HG03354 (cell line): ENCODE results near the gene SKP1.
"Not testable (repeated sequence)": the region's sequence is repeated elsewhere in the genome, so short reads cannot be mapped to it uniquely, and the experiment has no call there.

Experiments used
- ATAC-seq: cut with Tn5 transposase; IDR thresholded peaks from one replicate; pipeline ENCODE4 v1.9.1; 2021; ENCODE audit warnings: mild to moderate bottlenecking; ENCODE audit not compliant: unreplicated experiment, poor library complexity, severe bottlenecking

SKP1 gene

DNA sequence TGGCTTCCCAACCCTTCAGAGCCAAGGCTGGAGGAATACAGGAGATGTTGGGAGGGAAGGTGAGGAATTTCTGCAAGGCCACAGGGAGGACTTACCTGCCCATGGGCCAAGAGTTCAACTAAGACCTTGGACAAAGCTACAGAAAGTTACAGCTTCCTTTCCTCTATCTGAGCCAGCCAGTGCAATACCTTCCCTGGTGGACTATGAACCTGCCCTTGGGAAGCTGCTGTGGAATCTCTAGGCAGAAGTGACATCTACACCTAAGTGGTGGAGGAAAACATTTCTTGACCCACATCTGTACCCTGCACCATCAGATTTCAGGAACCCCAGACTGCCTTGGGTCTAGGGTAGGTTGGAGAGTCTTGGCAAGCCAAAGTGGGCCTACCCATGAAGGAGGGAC lies 6.7 kb upstream of the SKP1 start:
- no peak for ATAC-seq

DNA sequence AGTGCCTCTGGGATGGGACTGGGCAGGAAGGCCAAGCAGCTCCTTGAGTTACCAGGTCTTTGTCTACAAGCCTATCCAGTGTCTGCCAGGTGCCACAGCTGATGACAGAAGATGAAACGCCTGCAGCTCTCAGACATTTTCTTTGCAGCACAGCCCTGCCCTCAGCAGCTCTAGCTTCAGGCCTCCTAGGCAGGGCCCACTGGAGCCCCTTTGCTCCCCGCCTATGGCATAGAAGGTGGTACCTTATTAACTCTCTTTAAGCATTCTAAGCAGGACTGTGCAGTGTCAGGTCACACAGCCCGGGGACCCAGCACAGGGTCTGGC lies 1.3 kb upstream of the SKP1 start:
- ATAC-seq = no peak

DNA sequence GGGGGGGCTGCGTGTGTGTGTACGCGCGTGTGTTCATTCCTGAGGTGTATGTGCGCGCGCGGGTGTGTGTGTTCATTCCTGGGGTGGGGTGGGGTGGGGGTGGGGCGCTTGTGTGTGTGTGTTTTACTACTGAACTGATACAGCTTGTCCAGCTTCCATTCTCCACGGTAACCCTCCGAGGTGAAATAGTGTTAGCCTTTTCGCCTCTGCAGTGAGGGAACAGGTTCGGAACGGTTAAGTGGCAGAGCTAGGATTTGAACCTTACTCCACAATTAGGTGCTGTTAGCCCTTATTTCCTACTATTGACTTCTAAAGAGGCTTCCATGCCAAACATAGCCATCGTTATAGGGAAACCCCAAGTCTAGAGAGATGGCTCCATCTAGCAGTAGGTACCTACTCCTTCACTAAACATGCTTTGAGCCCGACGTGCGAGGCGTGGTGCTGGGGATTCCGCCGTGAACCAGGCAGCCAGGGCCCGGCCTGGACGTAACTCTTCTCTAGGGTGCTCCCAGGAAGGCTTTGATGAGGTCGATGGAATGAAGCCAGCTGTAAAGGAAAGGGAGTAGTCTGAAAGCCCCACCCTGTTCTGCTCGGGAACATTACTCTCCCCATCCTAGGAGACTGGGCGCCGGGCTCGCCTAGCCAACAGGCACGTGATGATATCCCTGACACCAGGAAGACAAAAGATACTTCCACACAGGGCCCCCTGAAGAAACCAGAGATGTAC lies 782 bp upstream of the SKP1 start:
- no peak for ATAC-seq

DNA sequence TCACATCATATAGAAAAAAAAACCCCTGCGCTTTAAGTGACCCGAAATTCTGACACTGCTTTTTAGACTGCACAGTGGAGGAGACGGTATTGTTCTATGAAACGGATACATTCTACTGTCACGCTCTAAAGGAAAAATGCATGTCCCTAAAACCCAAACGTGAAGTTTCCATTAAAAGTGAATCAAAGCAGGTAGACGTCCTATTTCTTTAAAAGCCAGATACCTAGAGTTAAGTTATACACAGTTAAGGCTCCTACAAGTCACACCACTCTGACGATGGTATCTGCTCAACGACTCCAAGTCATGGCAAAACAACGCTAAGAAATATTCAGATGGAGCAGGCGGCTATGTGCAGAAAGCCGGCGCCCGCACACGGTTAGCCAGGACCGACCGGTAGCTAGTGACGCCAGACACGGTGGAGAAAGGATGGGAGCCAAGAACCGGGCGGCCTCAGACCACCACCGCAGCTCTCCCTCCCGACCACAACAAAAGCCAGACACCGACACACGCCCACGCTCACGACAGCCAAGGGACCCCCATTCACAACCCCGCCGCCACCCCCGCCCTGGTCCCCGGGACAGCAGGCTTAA lies 734 bp downstream of the SKP1 start:
- no peak for ATAC-seq

DNA sequence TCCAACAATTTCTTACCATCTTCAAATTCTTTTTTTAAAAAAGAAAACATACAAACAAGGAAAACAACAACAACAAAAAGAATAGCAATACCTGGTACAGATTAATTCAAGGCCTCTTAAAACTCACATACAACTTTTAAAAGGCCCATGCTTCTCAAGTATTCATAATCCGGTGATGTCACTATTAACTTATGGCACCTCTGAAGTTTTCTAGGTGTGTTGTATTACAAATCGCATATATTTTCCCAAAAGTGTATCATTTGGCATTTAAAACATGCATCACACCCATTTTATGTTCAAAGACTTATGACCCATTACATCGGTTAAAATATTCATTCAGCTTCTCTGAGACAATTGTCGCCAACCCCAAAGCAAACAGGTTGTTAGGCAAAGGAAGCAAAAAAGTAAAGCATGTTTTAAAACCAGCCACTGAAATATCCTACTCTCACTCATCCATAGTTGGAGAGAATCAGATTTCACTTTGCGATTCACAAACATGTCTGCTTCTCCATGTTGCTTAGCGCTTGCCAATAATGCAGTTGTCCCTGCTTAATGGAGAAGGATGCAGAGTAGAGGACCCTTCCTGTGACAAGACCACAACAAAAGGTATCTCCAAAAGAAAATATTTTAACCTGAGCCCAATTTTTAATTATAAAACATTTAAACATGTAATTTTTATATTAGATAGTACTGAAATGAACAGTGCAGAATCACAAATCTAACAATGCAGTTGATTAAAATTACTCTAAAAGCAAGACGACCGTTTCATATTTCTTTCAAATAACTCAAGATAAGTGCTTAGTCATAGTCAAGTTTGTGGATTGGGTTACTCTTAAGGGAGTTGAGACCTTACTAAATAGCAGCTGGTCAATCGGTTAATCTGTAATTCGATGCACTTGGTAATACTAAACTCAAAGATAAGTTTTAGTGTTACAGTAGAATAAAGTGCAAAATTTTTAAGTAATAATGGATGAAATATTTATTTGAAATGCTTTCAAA lies 1.6 kb downstream of the SKP1 start:
- no peak for ATAC-seq

DNA sequence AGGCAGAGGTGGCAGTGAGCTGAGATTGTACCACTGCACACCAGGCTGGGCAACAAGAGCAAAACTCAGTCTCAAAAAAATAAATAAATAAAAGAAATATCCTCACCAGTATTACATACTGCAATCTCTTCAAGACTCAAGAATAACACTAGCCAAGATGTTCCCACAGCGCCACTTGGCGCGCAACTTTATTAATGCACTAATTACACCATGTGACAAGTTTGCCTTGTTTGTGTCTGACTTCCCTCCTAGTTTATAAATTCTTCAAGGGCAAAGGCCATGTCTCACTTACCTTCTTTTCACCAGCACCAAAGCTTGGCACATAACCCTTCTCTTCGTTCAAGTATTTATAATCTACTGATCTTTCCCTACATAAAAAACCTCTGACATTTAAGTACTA lies 4.8 kb downstream of the SKP1 start:
- ATAC-seq = no peak

DNA sequence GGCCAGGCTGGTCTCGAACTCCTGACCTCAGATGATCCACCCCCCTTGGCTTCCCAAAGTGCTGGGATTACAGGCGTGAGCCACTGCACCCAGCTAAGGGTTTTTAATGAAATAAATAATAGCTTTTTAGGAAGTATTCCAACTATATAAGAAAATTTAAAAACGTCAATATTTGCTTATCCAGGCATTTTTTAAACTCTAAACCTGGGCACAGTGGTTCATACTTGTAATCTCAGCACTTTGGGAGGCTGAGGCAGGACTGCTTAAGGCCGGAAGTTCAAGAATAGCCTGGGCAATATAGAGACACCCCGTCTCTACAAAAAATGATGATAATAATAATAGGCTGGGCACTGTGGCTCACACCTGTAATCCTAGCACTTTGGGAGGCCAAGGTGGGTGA lies 14.2 kb downstream of the SKP1 start:
- no peak for ATAC-seq

DNA sequence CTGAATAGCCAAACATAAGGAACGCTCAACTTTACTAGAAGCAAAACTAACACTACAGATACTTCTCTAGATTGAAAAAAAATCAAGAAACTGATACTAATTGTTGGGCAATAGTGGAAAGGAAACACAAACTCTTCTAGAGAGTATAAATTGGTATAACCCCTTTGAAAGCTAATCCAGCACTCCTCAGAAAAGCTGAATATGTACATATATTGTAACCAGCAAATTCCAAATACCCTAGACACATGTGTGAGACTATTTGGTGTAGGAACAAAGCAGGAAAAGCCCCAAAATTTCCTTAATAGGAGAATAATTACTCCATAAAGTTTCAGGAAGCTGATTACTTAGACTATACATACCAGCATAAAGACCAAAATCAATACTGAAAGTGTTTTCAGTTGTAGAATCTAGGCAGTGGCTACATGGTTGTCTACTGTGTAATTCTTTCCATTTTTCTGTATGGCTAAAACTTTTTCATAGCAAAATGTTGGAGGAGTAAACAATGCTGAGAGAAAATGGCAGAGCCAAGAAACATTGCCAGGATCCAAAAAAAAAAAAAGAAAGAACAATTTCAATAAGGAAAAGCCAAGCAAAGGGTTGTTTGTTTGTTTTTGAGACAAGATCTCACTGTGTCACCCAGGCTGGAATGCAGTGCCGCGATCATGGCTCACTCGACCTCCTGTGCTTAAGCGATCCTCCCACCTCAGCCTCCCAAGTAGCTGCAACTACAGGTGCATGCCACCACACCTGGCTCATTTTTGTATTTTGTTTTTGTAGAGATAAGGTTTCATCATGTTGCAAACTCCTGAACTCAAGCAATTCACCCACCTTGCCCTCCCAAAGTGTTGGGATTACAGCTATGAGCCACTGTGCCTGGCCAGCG lies 15.0 kb downstream of the SKP1 start:
- no peak for ATAC-seq

DNA sequence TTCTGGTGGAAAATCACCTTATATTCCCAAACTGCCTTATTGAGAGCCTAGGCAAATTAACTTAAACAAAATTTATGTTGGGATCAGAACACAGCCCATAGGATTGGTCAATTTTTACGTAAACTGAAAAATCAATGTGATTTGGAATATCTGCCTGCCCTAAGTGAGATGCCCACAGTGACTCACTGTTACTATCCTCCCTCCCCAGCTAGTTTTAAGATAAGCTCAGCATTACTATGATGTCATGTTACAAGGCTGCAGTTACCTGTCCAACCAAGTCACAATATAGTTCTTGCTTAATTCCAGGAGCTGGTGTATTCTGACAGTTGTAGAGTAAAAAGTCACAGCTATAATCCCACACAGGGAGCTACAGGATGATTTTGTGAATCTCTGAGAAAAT lies 23.1 kb downstream of the SKP1 start:
- no peak for ATAC-seq

DNA sequence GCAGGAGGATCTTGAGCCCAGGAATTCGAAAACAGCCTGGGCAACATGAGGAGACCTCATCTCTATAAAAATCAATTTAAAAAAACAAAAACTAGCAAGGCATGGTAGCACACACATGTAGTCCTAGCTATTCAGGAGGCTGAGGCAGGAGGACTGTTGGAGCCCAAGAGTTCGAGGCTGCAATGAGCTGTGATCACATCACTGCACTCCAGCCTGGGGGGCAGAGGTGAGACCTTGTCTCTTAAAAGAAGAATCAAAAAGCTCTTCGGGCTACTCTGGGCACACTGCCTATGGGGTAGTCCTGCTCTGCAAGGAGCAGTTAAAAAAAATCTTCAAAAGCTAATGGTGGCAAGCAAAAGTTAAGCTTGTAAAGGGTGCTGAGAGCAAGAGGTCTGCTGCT lies 23.5 kb downstream of the SKP1 start:
- ATAC-seq = no peak

DNA sequence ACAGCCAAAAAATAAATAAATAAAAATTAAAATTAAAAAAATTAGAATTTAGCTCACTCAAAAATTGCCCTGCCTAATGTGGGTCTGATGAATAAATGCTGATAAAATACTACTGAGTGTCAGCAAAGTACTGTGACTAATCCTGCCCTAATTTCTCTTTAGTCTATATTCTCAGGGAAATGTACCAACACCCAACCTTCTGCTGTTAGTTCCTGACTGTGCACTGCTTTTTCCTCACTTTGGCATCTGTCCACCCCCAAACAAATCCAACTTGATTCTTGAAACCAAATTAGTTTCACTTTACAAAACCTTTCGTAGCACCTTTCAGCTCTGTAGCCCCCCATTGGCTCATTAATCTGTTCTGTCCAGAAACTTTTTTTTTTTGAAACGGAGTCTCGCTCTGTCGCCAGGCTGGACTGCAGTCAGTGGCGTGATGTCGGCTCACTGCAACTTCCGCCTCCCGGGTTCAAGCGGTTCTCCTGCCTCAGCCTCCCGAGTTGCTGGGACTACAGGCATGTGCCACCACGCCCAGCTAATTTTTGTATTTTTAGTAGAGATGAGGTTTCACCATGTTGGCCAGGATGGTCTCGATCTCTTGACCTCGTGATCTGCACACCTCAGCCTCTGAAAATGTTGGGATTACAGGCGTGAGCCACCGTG lies 24.4 kb downstream of the SKP1 start:
- not testable (repeated sequence) for ATAC-seq

DNA sequence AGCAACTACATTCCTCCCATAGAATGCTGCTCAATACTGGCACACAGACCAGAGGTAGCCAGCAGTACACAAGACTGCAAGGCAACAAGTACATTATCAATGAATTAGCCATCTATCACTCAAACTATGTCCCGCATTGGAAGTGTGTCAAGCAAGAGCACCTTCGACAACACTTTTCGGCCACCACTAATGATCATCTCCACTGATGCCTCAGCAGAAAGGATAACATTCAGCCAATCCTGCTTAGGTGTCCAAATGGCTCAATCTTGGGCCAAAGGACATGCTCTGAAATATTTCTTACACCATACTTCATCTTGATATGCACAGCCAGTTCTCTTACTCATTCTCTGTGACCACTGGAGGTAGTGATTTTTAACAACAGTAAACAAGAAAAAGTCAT lies 25.0 kb downstream of the SKP1 start:
- no peak for ATAC-seq

DNA sequence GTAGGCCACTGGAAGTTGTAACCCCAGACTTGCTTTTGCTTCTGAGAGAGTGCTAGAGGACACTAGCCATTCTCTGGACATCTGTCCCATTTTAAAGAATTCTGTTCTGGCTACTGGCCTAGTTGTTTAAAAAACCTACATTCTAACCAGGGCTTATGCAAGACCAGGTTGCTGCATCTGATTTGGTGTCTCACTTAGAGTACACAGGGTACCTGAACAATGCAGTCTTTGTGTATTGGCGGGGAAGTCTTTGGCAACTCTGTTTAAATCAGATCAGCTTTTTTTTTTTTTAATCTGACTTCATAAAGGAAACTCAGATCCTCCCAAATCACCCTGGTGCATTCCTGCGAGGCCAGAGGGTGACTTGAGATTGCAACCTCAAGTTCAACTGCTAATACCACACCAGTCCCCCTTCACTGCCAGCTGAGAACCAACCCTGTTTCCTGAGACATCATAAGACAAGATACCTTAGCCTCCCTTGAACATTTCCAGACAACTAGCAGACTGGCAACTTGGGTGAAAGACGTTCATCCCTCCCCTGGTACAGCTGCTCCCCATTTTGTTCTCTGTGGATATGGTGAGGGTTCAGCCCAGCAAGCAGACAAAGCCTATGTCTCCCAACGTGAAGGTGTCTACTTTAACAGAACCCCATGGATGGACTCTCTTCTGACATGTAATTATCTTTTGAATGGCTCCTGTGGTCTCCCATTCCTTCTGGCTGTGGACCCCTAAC lies 27.0 kb downstream of the SKP1 start:
- ATAC-seq = no peak

DNA sequence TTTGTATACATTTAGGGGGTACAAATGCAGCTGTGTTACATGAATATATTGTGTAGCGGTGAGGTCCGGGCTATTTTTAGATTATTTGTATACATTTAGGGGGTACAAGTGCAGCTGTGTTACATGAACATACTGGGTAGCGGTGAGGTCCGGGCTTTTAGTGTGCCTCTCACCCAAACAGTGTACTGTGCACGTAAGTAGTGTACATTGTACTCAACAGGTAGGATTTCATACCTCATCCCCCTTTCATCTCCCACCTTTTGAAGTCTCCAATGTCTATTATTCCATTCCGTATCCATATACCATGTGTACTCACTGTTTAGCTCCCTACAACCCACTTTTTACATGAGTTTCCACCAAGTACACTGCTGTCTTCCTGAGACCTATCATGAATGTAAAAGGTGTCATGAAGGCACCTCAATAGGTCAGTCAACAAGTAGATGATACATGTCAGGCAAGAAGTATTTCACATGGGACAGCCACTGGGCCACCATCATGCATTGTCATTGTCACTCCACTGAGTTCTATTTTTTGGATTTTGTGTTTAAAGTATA lies 27.7 kb downstream of the SKP1 start:
- no peak for ATAC-seq

DNA sequence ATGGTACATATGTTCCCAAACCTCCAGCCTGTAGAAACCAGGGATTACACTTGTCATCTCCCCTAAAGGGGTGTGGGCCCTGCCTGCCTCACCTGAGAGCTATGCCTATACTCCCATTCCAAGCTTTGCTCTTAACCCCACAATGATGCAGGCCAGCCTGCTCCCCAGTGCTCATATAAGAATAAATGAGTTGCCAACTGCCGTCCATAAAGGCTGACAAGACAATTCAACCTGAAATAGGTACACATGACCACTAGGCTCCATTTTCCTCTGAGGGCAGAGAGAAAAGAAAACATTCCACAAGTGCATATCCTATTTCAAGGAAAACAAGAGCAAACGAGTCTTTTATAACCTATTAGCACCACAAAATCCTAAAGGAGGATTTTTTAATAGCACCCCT lies 28.4 kb downstream of the SKP1 start:
- no peak for ATAC-seq

DNA sequence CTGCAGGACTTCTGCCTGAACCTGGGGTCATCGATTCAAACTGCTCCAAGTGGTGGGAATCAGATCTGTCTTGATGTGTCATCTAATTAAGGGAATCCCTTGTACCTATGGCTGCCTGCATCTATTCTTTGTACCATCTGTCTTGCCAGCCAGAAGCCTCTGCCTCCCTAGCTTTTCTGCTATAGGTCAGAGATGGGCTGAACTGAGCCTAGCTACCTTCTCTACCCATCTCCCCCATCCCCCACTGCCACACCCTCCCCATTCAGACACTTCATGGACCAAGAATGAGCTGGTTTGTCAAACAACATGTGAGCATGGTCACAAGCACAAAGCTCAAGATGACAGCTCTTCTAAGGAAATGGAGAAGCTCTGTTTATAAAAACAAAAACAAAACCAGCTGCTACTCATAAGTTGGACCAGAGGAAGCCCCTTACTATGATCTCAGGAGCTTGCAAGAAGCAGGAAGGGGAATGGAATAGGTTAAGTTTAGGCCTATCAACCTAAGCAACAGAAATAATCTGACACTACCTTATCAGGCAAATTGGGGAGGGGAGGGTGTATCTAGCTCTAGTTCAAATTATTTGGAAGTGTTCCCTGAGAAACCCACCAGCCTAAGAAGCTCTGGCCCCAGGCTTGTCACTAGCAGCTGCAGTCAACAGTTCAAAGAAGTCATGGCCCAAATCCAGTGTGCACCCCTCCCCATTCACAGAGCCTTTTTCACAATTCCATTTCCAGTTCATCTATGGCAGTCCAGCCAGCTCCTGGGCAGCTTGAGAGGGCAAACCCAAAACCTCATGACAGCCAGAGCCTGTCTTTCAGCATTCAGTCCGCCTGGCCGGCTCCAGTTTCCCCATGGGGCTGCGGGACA lies 29.9 kb downstream of the SKP1 start:
- no peak for ATAC-seq

DNA sequence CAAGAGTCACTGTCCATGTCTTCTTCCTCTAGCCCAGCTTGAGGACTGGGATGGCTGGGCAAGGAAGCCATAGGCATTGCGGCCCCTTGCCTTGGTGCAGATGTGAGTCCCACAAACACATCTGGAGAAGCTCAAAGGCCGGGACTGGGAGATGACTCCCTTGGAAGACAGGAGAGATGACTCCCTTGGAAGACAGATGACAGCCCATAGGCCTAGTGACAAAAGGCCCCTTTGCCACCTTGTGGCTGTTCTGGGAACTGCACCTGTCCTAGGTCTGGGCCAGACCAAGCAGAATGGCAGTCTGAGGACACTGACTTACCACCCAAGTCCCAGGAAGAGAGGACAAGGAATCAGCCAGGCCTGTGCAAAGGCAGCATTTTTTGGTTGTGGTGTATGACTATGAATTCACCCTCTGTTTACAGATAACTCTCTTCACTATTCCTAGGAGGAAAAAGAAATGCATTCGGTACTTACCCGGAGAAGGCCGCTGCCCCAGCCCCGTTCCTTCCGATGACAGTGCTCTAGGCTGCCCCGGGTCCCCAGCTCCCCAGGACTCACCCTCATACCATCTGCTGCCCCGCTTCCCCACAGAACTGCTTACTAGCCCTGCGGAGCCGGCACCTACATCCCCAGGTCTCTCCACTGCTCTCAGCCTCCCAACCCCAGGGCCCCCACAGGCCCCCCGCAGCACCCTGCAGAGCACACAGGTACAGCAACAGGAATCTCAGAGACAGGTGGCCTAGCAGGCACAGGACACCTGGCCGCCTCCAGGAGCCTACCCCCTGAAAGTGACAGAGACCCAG lies 30.8 kb downstream of the SKP1 start:
- peak; percentile 73 for ATAC-seq
